HepG2 (cell line): Measurements from ENCODE around the gene IER2. TPM values are rescaled to one million over a fixed set of nuclear protein-coding genes. Genes with fewer than 3 reads are reported as not detected.

ENCODE experiments used
- ATF4 ChIP-seq, 2 experiments: fragments of 450-650 bp in 1 of 2; sonication (generic) in 1 of 2; formaldehyde crosslinking; IDR thresholded peaks; 2 replicates each; pipeline versions ENCODE4 v1.5.0 to v1.8.0; 2020 to 2022; ENCODE audit warnings: mild to moderate bottlenecking in 1 of 2, missing genetic modification reagents in 1 of 2
- FLYWCH1 ChIP-seq: sonication (generic); formaldehyde crosslinking; IDR thresholded peaks from 2 replicates; pipeline ENCODE4 v1.8.1; 2023; ENCODE audit warnings: mild to moderate bottlenecking, missing genetic modification reagents
- HCFC1 ChIP-seq: fragments of 150-350 bp; IDR thresholded peaks from 2 replicates; pipeline ENCODE4 v1.6.1; 2014; ENCODE audit warnings: low read depth, low read length
- HIVEP1 ChIP-seq: sonication (generic); formaldehyde crosslinking; IDR thresholded peaks from 2 replicates; pipeline ENCODE4 v1.4.0; 2020; ENCODE audit warnings: mild to moderate bottlenecking, missing genetic modification reagents
- HMGXB4 ChIP-seq, 2 experiments: sonication (generic) in 1 of 2; formaldehyde crosslinking in 1 of 2; IDR thresholded peaks; 2 replicates each; pipeline versions ENCODE4 v1.4.0 to v1.6.1; 2018 to 2020; ENCODE audit warnings: missing genetic modification reagents in 2 of 2, borderline replicate concordance in 1 of 2, low read depth in 1 of 2, mild to moderate bottlenecking in 1 of 2, missing biosample characterization in 1 of 2
- HNF4A ChIP-seq: sonication (generic); formaldehyde crosslinking; IDR thresholded peaks from 2 replicates; pipeline ENCODE4 v1.4.0; 2020; ENCODE audit warnings: missing genetic modification reagents
- KMT2A ChIP-seq: sonication (generic); formaldehyde crosslinking; IDR thresholded peaks from 2 replicates; pipeline ENCODE4 v1.4.0; 2020; ENCODE audit warnings: missing genetic modification reagents
- MAFK ChIP-seq, 2 experiments: IDR thresholded peaks in 1 of 2; conservative IDR thresholded peaks in 1 of 2; 2 replicates each; pipeline ENCODE4 v1.6.1; 2011; ENCODE audit warnings: improper control_type of control experiment in 2 of 2, low read length in 2 of 2
- PHF21A ChIP-seq: sonication (generic); formaldehyde crosslinking; IDR thresholded peaks from 2 replicates; pipeline ENCODE4 v1.5.0; 2020; ENCODE audit warnings: mild to moderate bottlenecking, missing genetic modification reagents
- RBM39 ChIP-seq: fragments of 200-400 bp; formaldehyde crosslinking; IDR thresholded peaks from one replicate; pipeline ENCODE4 v1.6.1; 2018; ENCODE audit warnings: antibody characterized with exemption, mild to moderate bottlenecking, low read depth, low read length; ENCODE audit not compliant: poor library complexity, severe bottlenecking
- RERE ChIP-seq: IDR thresholded peaks from 2 replicates; pipeline ENCODE4 v1.6.1; 2016; ENCODE audit warnings: low read depth, missing genetic modification reagents, missing compliant biosample characterization
- SAP130 ChIP-seq: IDR thresholded peaks from 2 replicates; pipeline ENCODE4 v1.6.1; 2016; ENCODE audit warnings: low read depth
- SMAD9 ChIP-seq: sonication (generic); formaldehyde crosslinking; IDR thresholded peaks from 2 replicates; pipeline ENCODE4 v1.5.1; 2020; ENCODE audit warnings: mild to moderate bottlenecking, missing genetic modification reagents
- SP4 ChIP-seq: sonication (generic); formaldehyde crosslinking; IDR thresholded peaks from 2 replicates; pipeline ENCODE4 v1.8.1; 2023; ENCODE audit warnings: mild to moderate bottlenecking, missing genetic modification reagents
- YEATS2 ChIP-seq: sonication (generic); formaldehyde crosslinking; IDR thresholded peaks from 2 replicates; pipeline ENCODE4 v1.4.0; 2020; ENCODE audit warnings: missing genetic modification reagents, borderline replicate concordance
- ZNF12 ChIP-seq: sonication (generic); formaldehyde crosslinking; IDR thresholded peaks from 2 replicates; pipeline ENCODE4 v1.5.0; 2020; ENCODE audit warnings: missing genetic modification reagents
- ZNF205 ChIP-seq: IDR thresholded peaks from 2 replicates; pipeline ENCODE4 v1.6.1; 2018; ENCODE audit warnings: missing biosample characterization, missing genetic modification reagents
- ZNF235 ChIP-seq: sonication (generic); formaldehyde crosslinking; IDR thresholded peaks from 2 replicates; pipeline ENCODE4 v1.8.1; 2023; ENCODE audit warnings: mild to moderate bottlenecking, missing genetic modification reagents, borderline replicate concordance
- ZNF383 ChIP-seq: sonication (generic); formaldehyde crosslinking; IDR thresholded peaks from 2 replicates; pipeline ENCODE4 v1.4.0; 2020; ENCODE audit warnings: missing genetic modification reagents, mild to moderate bottlenecking, borderline replicate concordance
- ZNF607 ChIP-seq: sonication (generic); formaldehyde crosslinking; IDR thresholded peaks from 2 replicates; pipeline ENCODE4 v1.5.1; 2020; ENCODE audit warnings: missing genetic modification reagents, mild to moderate bottlenecking, borderline replicate concordance
- ZNF615 ChIP-seq: sonication (generic); formaldehyde crosslinking; IDR thresholded peaks from 2 replicates; pipeline ENCODE4 v1.5.0; 2020; ENCODE audit warnings: mild to moderate bottlenecking, missing genetic modification reagents, borderline replicate concordance
- ZNF619 ChIP-seq: sonication (generic); formaldehyde crosslinking; IDR thresholded peaks from 2 replicates; pipeline ENCODE4 v1.4.0; 2020; ENCODE audit warnings: mild to moderate bottlenecking, missing genetic modification reagents
- ZNF839 ChIP-seq: sonication (generic); formaldehyde crosslinking; IDR thresholded peaks from 2 replicates; pipeline ENCODE4 v1.4.0; 2020; ENCODE audit warnings: missing genetic modification reagents, mild to moderate bottlenecking, borderline replicate concordance
- polyA plus RNA-seq, 8 experiments: library from polyadenylated mRNA; depleted of rRNA in 3 of 8; stranded (reverse) in 7 of 8; unstranded in 1 of 8; fragments of >200 nt; fragmentation: Illumina TruSeq in 4 of 8; extraction: Trizol in 4 of 8; gene quantifications; 2 replicates each; pipeline versions ENCODE4 v1.2.1 to v1.2.3, GENCODE V29; 2011 to 2016; ENCODE audit warnings: low read depth in 4 of 8, missing spikeins in 1 of 8, mixed read lengths in 1 of 8; ENCODE audit not compliant: insufficient read depth in 1 of 8
- total RNA-seq, 5 experiments: library from RNA; depleted of rRNA; stranded (reverse); fragments of >200 nt; fragmentation: Illumina TruSeq; extraction: Trizol; gene quantifications; 2 replicates each; pipeline ENCODE4 v1.2.3, GENCODE V29; 2016; ENCODE audit warnings: low read depth in 1 of 5

IER2 gene
- total and polyA plus RNA-seq, 2 of the 13 experiments (the other 11 are each of a cell fraction or from before 2014, with no cell fraction given) = 10.1 to 14.3 TPM

GRCh38 chr19:13154241-13154778 is 4.1 kb downstream of the IER2 start (continued):
- 0 out of 4 replicates have a peak, but pooled peaks of 1 of the 2 experiments have one; percentile 8 for TF ChIP-seq HMGXB4 (CRISPR knock-in tag; IDR thresholded peaks at IDR 0.05; ENCODE audit: borderline replicate concordance in 1 of 2, low read depth in 1 of 2)
- no peak for TF ChIP-seq ZNF383 (CRISPR knock-in tag)
- TF ChIP-seq ATF4 (CRISPR knock-in tag; IDR thresholded peaks at IDR 0.05) = peak in 1 of 2 experiments; percentile 93; a peak in 2 of 4 replicates
- TF ChIP-seq RERE (CRISPR knock-in tag) = no peak
- no peak for TF ChIP-seq ZNF619 (CRISPR knock-in tag)
- no peak for TF ChIP-seq ZNF607
- no peak for TF ChIP-seq KMT2A
- TF ChIP-seq ZNF235 (CRISPR knock-in tag) = no peak
- TF ChIP-seq PHF21A (CRISPR knock-in tag) = no peak
- no peak for TF ChIP-seq SMAD9
- no peak for TF ChIP-seq HCFC1
- TF ChIP-seq ZNF205 (CRISPR knock-in tag) = no peak
- peak; percentile 31 for TF ChIP-seq RBM39
- no peak for TF ChIP-seq MAFK (conservative IDR thresholded peaks at IDR 0.05 in 1 of 2, IDR thresholded peaks at IDR 0.05 in 1 of 2; ENCODE audit: low read length in 2 of 2)
- peak; percentile 62 for TF ChIP-seq SAP130 (CRISPR knock-in tag)
- TF ChIP-seq HNF4A (CRISPR knock-in tag) = no peak
- peak; percentile 25; the same call in 1 of the 2 replicates for TF ChIP-seq HIVEP1 (CRISPR knock-in tag)
- no peak for TF ChIP-seq YEATS2 (CRISPR knock-in tag)
- no peak for TF ChIP-seq ZNF839
- TF ChIP-seq ZNF615 = no peak
- TF ChIP-seq SP4 (CRISPR knock-in tag) = no peak; the same call in 1 of the 2 replicates
- TF ChIP-seq FLYWCH1 (CRISPR knock-in tag) = no peak
- TF ChIP-seq ZNF12 (CRISPR knock-in tag) = no peak
